ENCODE data around the gene FLT3LG. TPM values are rescaled to one million over a fixed set of nuclear protein-coding genes. Genes with fewer than 3 reads are reported as not detected.

Gene FLT3LG
- total and polyA plus RNA-seq, 9 of the 15 experiments (the other 6 are each of a cell fraction or from before 2014, with no cell fraction given) = 0.31 to 6.4 (median 1.1) TPM

GRCh38 chr19:49453013-49453756 is 20.8 kb upstream of the FLT3LG start, which contains the start of gene ALDH16A1 (continued):
- TF ChIP-seq RERE (CRISPR knock-in tag; IDR thresholded peaks at IDR 0.05; ENCODE audit: borderline replicate concordance) (no peak), ZNF12 (CRISPR knock-in tag; IDR thresholded peaks at IDR 0.05) (0 out of 2 replicates have a peak, but pooled peaks have one; percentile 42), GATA2 (CRISPR knock-in tag; IDR thresholded peaks at IDR 0.05) (no peak), CREB1 (IDR thresholded peaks at IDR 0.05) (peak; percentile 72), CREB1 (CRISPR knock-in tag; IDR thresholded peaks at IDR 0.05) (peak; percentile 73), GATAD2A (IDR thresholded peaks at IDR 0.05) (no peak), EHMT2 (IDR thresholded peaks at IDR 0.05) (no peak), ZNF551 (CRISPR knock-in tag; IDR thresholded peaks at IDR 0.05) (no peak), ETS1 (conservative IDR thresholded peaks at IDR 0.05; ENCODE audit: control insufficient read depth, low read depth, low read length) (0 out of 2 replicates have a peak, but pooled peaks have one; percentile 44), ARID2 (IDR thresholded peaks at IDR 0.05) (no peak), ZFP36 (IDR thresholded peaks at IDR 0.05; ENCODE audit: low read depth, low read length, partially characterized antibody) (no peak), TSHZ1 (CRISPR knock-in tag; IDR thresholded peaks at IDR 0.05) (no peak), ZNF79 (CRISPR knock-in tag; IDR thresholded peaks at IDR 0.05; ENCODE audit: low read depth) (no peak), MITF (IDR thresholded peaks at IDR 0.05) (no peak), HLTF (IDR thresholded peaks at IDR 0.05) (no peak), ZNF3 (CRISPR knock-in tag; IDR thresholded peaks at IDR 0.05) (no peak), FOXJ2 (tag; IDR thresholded peaks at IDR 0.05) (peak; percentile 74; the same call in 1 of the 2 replicates)
